HG03469 (cell line): ENCODE measurements around the gene SH2D7.

Experiments used
- ATAC-seq: cut with Tn5 transposase; IDR thresholded peaks from one replicate; pipeline ENCODE4 v1.9.1; 2021; ENCODE audit warnings: mild to moderate bottlenecking, moderate library complexity, moderate number of reproducible peaks; ENCODE audit not compliant: unreplicated experiment

The SH2D7 gene

DNA sequence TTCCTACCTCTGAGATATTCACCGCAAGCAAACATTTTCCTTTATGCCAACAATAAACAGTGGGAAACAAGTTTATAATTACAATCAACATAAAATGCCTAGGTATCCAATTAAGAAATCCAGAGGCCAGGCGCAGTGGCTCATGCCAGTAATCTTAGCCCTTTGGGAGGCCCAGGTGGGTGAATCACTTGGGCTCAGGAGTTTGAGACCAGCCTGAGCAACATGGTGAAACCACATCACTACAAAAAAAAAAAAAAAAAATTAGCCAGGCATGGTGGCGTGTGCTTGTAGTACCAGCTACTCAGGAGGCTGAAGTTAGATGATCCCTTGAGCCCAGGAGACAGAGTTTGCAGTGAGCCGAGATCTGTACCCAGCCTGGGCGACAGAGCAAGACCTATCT, 32.1 kb upstream of the SH2D7 start:
- ATAC-seq, result no peak

DNA sequence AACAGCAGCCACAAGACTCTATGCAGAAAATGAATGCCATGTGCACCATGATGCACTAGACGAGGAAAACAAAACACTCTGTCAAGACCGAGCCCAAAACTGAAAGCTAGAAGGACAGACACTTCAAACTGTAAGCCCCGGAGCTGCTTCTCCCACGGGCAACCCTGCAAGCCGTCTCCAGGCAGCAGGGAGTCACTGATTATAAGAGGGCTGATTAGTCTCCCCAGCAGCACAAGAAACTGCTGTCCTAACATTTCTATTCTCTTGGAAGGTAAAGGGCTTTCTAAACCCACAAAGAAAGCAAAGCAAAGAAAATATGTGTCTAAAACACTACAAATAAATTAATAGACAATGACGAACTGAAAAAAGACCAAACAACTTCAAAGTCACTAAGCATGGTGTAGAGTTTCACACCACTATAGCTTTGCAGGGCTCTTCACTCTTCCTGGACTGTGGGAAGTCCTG, 30.4 kb upstream of the SH2D7 start:
- no peak for ATAC-seq

DNA sequence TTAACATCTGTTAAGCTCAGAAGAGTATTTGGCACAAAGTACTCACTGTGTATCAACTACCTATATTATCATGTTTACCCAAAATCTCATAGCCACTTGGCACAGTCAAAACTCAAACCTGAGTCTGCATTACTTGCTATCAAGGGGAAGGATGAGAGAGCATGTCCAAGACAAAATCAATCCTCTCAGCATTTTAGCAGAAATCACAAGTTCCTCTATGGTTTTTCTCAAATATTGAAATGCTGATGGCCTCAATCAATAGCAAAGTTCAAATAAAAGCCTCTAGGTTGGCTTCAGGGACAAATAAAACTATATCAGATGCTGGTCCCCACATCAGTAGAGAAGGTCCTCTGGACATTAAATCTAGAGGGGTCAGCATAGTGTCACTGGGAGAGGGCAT, 29.1 kb upstream of the SH2D7 start:
- ATAC-seq, result no peak

DNA sequence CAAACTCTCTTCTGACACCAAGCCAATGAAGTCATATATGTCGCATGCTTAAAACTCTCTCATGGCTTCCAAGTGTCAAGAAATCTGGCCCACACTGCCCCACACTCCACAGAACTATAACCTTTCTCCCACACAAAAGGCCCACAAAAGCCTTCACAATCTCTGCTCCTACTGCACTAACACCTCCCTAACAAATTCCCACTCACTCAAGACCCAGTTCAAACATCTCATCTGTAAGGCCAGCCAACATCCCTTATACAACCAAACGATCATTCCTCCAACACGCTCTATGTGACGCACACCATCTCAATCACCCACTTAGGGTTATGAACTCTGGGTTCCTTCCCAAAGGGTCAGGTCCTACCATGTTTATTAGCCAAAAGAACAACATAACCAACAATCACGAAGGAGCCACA, 28.4 kb upstream of the SH2D7 start:
- ATAC-seq, result no peak

DNA sequence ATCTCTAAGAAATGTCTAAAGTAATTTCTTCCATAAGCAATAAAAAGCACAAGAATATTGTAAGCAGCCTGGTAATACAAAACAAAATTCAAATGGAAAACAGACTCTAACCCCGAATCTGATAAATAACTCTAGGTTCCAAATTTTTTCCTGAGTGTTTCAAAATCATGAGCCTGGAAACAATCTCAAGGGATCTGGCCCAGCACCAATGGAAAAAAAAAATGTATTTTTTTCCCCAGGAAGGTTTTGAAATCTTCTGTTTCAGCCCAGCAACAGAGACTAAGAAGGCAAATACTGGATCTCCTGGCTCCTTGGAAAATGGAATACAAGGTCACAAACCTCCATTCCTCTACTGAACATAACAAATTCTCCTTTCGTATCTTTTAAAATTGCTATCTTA, 27.8 kb upstream of the SH2D7 start:
- no peak for ATAC-seq

DNA sequence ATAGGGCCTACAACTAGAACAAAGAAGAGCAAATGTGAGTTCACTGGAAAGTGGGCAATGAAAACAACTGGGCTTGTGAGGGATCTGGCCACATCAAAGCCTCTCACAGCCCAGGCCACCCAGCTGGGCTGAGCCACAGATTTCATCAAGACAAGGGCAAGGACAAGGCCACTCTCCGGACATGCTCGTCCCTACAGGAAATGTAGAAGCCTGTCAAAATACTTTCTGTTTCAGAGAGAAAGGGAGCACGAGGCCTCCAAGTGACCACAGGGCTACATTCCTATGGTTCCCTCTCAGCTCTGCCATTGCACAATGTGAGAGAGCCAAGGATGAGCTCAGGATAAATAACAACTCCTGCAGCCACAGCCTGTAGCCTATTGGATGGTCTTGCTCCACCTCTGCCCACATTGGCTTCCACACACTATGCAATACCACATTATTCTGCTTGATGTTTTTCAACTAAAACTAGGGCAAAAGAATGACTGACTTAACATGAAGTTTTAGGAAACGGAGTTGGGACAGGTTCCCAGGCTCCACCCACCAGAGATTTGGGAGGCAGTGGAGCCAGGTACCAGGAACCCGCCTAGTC, 27.0 kb upstream of the SH2D7 start:
- no peak for ATAC-seq

DNA sequence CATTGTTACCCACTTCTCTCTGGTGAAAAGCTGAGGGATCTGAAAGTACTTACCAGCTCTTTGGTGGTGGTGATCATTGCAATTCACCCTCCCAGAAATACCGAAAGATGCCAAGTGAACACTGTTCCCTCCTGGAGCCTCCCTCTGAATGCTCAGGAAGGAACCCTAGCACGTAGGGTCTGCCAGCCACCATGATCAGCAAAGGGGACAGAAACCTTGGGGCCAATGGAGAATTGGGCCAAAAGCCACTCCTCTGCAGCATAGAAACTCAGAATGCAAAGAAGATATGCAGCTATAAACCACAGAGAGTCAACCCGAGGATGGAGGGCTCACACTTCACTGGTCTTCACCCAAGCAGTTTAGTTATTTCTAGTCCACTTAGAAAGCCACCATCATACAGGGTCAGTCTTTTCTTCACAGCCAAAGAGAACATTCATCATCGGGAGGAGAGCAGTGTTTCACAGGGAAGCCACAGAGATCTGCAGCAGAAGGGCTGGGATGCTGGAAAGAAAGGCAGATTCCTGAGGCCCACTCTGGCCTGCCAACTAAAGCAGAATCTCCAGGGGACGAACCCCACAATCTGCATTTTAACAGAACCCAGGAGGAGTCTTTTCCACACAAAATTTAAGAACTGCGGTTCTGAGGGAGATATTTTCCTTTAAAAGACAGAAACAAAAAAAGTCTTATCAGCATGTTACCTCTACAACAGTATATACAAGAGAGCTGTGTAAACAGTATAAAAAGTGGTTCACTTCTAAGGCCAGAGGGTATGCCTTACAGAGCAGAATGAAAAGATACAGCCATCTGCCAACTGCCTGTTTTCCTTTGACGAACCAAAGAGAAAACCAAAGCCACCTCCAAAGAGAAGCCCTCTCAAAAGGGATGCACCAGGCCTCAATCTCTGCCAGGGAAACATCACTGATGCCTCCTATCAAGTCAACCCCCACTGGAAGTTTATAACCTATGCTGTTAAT, 26.1 kb upstream of the SH2D7 start:
- peak; percentile 42 for ATAC-seq

DNA sequence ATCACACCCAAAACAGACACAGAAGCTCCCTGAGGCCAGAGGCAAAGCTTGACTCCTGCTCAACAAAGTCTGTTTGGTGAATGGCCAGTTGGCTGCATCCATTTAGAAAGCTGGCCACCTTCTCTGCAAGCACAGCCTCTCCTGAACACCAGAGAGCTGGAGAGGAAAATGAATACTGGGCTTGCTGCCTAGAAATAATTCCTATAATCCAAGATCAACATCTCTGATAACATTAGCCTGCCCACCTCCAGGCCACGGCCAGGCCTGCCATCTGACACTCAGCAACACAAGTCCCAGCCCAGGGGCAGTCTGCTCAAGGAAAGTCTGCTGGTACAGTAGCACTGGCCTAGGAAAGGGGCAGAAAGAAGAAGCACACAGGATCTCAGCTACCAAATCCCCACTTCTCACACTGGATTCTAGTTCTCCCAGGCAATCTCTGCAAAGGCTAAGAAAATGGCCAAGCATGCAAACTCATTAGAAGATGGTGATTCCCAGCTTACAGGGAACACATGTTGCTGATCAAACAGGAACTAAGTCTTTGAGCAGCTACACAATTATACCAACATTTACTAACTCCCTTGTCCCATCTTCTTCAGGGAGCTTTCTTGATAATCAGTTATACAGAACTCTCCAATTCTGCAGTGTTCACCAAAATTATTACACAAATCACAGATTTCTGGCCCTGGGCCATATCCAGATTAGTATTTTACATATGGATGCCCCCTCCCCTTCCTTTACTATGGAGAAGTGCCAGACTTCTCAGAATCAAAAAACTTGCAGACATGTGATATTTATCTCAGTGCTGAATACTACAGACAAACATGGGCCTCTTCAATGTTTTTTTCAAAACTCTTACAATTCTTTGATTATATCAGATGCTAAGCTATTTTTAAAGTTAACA, 24.8 kb upstream of the SH2D7 start:
- no peak for ATAC-seq

DNA sequence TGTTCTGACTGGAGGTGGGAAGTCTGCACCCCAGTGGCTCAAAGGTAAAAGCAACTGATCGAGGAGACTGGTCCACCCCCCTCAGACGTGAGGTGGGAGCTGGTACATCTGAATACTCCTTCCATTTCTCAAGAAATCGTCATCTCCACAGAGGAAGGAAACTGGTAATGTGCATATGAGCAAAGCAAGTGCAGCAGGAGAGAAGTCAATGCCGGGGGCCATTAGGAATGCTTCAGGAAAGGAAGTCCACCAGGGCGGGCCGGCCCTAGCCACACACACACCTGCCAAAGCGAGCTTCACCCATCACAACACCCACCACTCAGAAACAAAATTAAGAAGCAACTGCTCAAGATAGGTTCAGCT, 23.3 kb upstream of the SH2D7 start:
- no peak for ATAC-seq

DNA sequence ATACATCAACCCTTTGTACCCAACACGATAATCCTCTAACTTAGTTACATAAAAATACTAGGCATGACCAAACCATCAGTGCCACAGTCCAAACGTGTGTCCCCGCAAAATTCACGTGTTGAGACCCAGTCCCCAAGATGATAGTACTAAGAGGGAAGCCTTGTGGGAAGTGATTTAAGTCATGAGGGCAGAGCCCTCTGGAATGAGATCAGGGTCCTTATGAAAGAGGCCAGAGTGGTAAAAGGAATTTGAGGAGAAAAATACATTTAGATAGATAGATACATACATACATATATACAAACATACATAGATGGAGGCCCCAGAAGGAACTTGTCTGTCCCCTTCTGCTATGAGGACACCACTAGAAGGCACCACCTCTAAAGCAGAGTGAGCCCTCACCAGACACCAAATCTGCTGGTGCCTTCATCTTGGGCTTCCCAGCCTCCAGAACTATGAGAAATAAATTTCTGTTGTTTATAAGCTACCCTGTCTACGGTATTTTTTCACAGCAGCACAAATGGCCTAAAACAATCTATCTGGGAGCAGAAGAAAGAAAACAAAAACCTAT, 22.8 kb upstream of the SH2D7 start:
- no peak for ATAC-seq

DNA sequence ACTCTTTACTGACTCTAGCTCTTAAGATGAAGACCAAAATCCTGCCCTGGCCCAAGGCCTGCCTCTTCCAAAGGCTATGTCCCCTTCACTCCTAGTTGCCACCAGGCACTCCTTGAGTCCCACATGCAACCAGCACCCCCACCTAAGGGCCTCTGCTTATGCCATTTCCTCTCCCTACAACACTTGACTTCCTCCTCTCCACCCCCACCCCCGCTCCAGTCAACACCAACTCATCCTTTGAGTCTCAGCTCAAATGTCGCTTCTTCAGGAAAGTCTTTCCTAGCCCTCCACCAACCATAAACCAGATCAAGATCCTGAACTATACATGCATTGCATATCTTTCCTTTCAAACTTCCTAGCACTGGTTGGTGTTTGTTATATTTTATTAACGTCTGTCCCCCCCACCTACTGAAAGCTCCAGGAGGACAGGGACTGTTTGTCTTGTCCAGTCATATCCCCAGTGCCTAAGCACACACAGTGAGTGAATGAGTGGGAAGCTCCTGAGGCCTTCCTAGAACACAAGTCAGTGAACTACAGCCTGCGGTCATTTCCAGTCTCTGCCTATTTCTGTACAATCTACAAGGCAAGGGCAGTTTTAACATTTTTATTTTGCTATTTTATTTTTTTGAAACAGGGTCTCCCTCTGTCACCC, 22.2 kb upstream of the SH2D7 start:
- no peak for ATAC-seq

DNA sequence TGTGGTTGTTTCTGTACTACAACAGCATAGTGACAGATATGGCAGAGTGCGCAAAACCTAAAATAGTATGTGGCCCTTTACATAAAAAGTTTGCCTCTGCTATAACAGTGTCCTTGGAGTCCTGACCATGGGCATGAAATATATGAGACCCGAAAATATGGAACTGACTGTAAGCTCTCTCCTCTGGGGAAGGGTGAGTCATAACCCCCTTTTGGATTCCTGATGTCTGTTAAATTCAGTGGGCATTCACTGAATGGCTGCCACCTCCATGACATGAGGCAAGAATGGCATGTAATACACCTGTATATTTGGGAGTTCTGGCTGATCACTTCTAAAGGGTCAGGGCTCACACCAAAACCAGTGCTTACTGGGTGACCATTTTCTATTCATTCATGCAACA, 21.0 kb upstream of the SH2D7 start:
- no peak for ATAC-seq

DNA sequence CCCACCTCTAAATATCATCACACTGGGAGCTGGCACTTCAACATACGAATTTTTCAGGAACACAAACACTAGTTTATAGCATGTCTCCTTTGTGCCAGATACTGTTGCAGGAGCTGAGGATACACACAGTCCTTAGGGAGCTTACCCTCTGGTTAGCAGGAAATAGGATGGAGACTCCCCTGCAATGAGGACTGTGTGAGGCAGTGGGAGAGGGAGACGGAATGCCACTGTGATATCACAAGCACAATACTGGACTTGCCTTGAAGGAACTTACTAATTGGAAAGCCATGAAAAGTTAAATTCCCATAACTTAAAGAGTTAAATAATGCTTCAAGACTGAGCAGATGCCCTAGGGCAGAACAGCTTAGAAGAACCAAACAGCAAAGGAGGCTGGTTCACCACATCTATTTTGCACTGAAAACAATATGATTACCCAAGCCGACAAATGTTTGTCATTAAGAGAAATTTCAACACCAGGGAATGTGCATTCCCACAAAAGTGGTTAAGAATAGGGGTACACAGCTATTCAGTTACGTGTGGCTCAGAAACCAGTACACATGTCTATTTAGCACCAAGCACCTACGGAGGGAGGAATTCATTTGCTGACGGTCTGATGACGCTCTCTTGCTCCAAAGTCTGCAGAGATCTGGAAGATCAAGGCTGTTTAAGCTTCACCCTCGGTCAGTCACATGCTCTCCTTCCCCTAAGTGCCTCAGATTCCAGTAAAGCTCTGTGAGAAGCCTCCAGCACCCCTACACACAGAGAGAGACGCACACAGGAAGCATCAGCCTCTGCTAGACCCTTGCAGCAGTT, 20.1 kb upstream of the SH2D7 start:
- ATAC-seq, result no peak

DNA sequence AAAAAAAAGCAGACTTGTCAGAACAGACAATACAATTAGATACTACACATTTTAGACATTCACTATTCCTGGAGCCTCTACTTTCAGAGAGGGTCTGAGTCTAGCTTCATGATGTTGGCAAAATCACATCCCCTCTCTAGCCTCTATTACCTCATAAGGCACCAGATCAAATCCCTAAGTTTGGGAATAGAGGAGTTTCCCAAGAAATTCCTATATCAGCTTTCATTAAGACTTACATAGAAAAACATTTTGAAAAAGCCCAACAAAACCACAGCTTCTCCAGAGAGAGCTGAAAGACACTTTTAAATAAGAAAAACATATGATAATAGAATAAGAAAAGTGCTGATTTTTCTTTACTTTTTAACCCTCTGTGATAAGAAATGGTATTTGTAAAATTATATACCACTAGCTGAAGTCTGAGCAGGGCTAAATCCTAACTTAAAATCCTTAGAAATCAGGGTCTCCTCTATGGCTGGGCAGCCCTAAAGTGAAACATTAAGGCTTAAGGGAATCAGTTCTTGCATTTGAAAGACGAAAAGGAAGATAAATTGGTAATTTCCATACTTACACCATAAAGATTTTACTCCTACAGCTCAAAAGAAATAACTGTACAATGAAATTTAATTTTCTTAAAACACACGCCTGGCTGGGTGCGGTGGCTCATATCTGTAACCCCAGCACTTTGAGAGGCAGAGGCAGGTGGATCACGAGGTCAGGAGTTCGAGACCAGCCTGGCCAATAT, 19.1 kb upstream of the SH2D7 start:
- no peak for ATAC-seq

DNA sequence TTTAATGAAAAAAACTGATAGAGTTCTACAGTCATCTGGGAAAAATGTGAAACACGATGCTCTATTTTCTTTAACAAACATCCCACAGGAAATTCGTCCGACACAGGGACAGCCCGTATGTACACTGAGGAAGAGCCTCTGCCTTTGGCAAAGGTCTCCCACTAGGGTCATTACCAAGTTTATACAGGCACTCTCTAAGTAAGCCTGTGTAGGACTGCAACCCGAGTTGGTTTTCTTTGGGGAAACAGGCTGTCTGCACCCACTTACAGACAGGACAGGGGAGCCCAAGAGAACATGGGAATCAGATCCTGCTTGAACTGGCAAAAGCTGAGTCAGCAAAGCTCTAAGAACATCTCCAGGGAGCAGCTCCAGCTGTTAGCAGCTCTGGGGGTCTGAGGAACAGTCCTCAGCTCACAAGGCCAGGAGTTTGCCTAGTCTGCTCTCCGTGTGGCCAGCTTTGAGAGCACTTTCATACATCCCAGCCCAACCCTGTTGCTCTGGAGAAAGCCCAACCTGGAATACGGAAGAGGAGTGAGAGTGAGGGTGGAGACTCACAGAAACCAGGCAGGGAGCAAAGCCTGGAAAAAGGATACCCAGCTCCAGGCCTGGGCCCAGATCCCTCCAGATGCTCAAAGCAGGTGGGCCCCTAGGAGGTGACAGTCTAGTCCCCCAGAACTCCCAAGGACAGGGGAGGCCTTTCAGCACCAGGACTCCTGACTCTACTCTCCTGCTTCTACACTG, 16.7 kb upstream of the SH2D7 start:
- no peak for ATAC-seq

DNA sequence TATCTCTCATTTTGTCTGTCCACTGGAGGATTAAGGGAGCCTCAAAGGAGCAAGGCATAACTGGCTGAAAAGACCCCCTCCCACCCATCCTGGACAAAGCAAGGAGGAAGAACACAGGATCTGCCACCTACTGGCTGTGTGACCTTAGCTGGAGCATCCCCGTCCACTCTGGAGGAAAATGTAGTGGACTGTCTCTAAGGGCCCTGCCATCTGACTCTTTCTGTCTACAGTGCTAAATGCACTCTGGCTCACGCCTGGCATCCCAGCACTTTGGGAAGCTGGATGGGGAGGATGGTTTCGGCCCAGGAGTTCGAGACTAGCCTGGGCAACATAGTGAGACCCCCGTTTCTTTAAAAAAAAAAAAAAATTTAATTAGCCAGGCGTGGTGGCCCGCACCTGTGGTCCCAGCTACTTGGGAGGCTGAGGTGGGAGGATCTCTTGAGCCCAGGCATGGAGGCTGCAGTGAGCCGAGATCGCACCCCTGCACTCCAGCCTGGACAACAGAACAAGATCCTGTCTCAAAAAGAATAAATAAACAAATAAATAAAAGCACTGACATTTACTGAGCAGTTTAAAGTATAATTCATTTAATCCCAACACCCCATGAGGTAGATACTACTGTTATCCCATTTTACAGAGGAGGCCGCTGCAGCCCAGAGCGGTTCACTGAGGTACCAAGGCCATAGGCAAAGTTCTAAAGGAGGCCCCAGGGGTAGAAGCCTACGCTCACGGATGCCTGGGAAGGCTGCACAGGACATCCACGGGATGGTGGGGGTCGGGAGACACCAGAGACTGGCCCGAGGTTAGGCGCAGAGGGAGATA, 15.9 kb upstream of the SH2D7 start:
- no peak for ATAC-seq

DNA sequence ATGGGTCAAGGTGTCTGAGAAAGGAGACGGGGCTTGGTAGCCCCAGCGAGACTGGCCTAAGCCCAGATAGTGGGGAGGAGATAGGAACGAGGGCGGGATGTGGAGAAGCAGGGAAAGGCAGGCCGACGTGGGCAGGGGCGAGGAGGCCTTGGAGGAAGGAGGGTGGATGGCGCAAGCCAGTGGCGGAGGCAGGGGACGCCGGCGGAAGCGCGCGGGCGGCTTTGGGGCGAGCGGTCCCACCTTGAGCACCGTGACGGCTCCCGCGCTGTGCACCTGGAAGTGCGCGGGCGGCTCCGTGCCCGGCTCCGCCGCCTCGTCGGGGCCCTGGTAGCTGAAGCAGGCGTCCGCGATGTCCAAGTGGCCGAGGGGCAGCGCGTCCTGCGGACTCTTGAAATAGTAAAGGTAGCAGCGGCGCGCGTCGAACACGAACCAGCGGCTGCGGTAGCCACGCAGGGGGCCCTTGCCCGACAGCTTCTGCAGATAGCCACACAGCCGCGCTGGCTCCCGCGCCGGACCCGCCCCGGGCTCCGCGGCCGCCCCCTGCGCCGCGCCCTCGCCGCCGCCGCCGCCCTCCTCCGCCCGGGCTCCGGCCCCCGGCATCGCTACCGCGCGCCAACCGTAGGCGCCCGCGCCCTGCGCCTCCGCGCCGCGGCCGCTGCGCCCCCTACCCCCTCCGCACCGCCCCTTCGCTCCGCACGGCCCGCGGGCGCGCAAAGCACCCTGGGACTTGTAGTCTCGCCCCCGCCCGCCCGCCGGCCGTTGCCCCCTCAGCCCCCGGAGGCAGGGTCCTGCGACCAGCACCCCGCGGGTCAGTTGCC, 15.1 kb upstream of the SH2D7 start, which contains the start of gene TBC1D2B:
Gene TBC1D2B (minus strand): TSS at position 659 of the 818 bp plus-strand sequence. CDS start 59 bp downstream, at position 600.
- no peak for ATAC-seq
